ENCODE measurements around the gene ASB12. TPM values are rescaled to one million over a fixed set of nuclear protein-coding genes. Genes with fewer than 3 reads are reported as not detected.

The ASB12 gene
- polyA plus RNA-seq, 1 of the 3 experiments (the other 2 are of a cell fraction) = 0.03 TPM

DNA sequence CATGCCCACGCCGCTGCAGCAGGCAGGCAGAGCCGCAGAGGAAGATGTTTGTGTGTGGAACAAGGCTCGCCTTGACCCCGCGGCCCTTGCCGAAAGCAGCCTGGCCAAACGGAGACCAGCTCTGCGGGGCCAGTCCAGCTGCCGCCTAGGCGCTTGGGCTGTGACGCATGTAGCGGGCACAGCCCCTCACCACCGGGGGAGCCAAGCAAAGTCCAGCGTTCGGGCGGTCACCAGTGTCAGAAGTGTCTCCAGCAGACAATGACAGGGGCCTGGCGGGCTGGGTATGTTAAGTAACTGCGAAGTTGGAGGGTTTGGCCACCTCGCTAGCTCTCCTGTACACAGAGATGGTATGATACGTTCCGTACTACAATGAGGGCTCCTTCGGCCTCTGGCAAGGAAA, 26.2 kb downstream of the ASB12 start:
- Histone ChIP-seq H4K20me1 (ENCODE audit: insufficient read depth) (peaks cover 5% of the 10 kb centered on the region; the same call in 1 of the 2 replicates), H3K27me3 (ENCODE audit: insufficient read depth) (no peaks in the 10 kb centered on the region), H3K36me3 (replicated peaks in 1 of 2; ENCODE audit: control insufficient read depth in 1 of 2, insufficient read depth in 2 of 2, low read length in 1 of 2) (no peaks in the 10 kb centered on the region), H3K4me2 (peak overlapping the region; percentile 95), H3K27ac (ENCODE audit: low read depth in 2 of 2, low read length in 1 of 2) (peak overlapping the region; percentile 40 to 79; a peak in 2 of 4 replicates), H3F3A (replicated peaks; ENCODE audit: insufficient read depth) (peaks cover 7% of the 10 kb centered on the region), H3K4me1 (ENCODE audit: control insufficient read depth in 1 of 2, insufficient read depth in 2 of 2, low read depth in 1 of 2, low read length in 1 of 2) (peaks cover 4 to 27% of the 10 kb centered on the region in 2 experiments; a peak in 1 of 4 replicates), H2AFZ (ENCODE audit: low read depth) (peak overlapping the region; percentile 77; the same call in 1 of the 2 replicates), H3K9ac (peak overlapping the region; percentile 67; the same call in 1 of the 2 replicates), H3K9me2 (no peaks in the 10 kb centered on the region), H3K79me2 (ENCODE audit: insufficient read depth) (no peaks in the 10 kb centered on the region), H3K9me3 (no peaks in the 10 kb centered on the region), H3K4me3 (ENCODE audit: low read depth in 2 of 2, low read length in 1 of 2) (peak overlapping the region; percentile 66 to 75)
- CTCF ChIA-PET = interaction anchor here (1.2 to 1.3 kb wide), 2 partner anchors 8 to 13 kb away, joined by 3 to 6 read pairs; no protein-coding TSS in a partner anchor
- peak; percentile 60 for DNase-seq
- POLR2A ChIA-PET = no interaction called here
- TF ChIP-seq TAF1 (IDR thresholded peaks at IDR 0.05; ENCODE audit: borderline replicate concordance, low read depth, low read length) (no peak), GATA2 (CRISPR knock-in tag; IDR thresholded peaks at IDR 0.05) (no peak), NFIC (IDR thresholded peaks at IDR 0.05; ENCODE audit: borderline replicate concordance) (no peak)
- WGBS (ENCODE audit: low lambda C conversion rate) = 20% methylated on average over 7 of the region's 23 CpGs

DNA sequence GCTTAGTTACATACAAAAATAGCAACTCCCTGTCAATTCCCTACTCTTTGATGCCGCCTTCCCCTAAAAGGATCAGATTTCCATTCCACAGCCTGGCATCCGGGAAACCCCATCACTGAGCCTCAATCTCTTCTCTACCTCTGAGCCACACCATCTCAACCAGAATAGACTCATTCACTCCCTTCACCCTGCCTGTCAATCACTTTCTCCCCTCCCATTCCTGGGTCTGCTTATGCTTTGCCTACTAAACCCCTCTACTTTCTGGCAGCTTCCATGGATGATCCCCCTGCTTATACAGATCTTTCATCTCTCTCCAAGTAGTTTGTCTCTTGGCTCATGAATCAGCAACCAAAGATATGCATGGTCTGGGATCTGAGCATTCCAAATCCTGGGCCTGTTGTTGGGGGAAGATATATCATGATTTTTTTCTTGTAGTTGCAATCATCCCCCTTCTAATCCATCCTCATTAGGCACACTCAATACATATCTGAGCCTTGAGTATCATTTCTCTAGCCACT, 27.5 kb downstream of the ASB12 start:
- TF ChIP-seq GATA2 (CRISPR knock-in tag; IDR thresholded peaks at IDR 0.05) (no peak), SMC3 (IDR thresholded peaks at IDR 0.05; ENCODE audit: low read depth, low read length) (no peak)
- TF ChIP-seq, protein P1, sequence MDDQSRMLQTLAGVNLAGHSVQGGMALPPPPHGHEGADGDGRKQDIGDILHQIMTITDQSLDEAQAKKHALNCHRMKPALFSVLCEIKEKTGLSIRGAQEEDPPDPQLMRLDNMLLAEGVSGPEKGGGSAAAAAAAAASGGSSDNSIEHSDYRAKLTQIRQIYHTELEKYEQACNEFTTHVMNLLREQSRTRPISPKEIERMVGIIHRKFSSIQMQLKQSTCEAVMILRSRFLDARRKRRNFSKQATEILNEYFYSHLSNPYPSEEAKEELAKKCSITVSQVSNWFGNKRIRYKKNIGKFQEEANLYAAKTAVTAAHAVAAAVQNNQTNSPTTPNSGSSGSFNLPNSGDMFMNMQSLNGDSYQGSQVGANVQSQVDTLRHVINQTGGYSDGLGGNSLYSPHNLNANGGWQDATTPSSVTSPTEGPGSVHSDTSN (IDR thresholded peaks at IDR 0.05) = 0 out of 2 replicates have a peak, but pooled peaks have one; percentile 26
- H3K27me3 ChIP-seq (ENCODE audit: insufficient read depth) = no peaks in the 10 kb centered on the region
- peaks cover 4 to 27% of the 10 kb centered on the region in 2 experiments; a peak in 1 of 4 replicates for H3K4me1 ChIP-seq (ENCODE audit: control insufficient read depth in 1 of 2, insufficient read depth in 2 of 2, low read depth in 1 of 2, low read length in 1 of 2)
- 45% methylated on average over 2 of the region's 2 CpGs for WGBS (ENCODE audit: low lambda C conversion rate)
- ChIA-PET POLR2A (no interaction called here), CTCF (no interaction called here)
- H3K9me3 ChIP-seq = no peaks in the 10 kb centered on the region
- no peaks in the 10 kb centered on the region for H3K36me3 ChIP-seq (replicated peaks in 1 of 2; ENCODE audit: control insufficient read depth in 1 of 2, insufficient read depth in 2 of 2, low read length in 1 of 2)
- no peaks in the 10 kb centered on the region for H3K9me2 ChIP-seq
- DNase-seq = no peak
- H3K9ac ChIP-seq = no peak overlapping the region
- peak overlapping the region in 1 of 2 experiments; percentile 30; a peak in 1 of 4 replicates for H3K27ac ChIP-seq (ENCODE audit: low read depth in 2 of 2, low read length in 1 of 2)
- H3K4me3 ChIP-seq (ENCODE audit: low read depth in 2 of 2, low read length in 1 of 2) = no peak overlapping the region
- H3K79me2 ChIP-seq (ENCODE audit: insufficient read depth) = no peaks in the 10 kb centered on the region
- peaks cover 7% of the 10 kb centered on the region for H3F3A ChIP-seq (replicated peaks; ENCODE audit: insufficient read depth)
- 0 out of 2 replicates have a peak overlapping the region, but pooled peaks have one; percentile 95 for H3K4me2 ChIP-seq
- H2AFZ ChIP-seq (ENCODE audit: low read depth) = no peak overlapping the region
- peaks cover 11% of the 10 kb centered on the region; the same call in 1 of the 2 replicates for H4K20me1 ChIP-seq (ENCODE audit: insufficient read depth)

DNA sequence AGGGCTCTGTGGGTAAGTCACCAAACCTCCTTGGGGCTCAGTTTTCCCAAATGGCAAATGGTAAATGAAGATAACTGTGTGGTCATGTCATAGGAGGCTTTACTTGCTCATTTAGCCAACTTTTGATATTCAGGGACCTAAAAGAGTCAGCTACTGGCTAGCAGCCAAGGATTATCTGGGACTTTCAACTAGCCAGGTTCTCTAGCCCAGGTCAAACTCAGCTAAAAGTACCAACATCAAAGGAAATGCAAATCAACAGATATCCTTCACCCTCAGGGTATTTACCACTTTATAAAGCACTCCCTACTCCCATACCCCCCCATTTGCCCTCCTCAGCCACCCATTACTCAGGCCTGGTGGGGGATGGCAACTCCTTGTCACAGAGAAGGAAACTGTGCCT, 32.4 kb downstream of the ASB12 start:
- H3K9ac ChIP-seq = no peak overlapping the region
- H3K27ac ChIP-seq (ENCODE audit: low read depth in 2 of 2, low read length in 1 of 2) = no peak overlapping the region
- H3K36me3 ChIP-seq (replicated peaks in 1 of 2; ENCODE audit: control insufficient read depth in 1 of 2, insufficient read depth in 2 of 2, low read length in 1 of 2) = peaks cover 0 to 2% of the 10 kb centered on the region in 2 experiments
- H3K27me3 ChIP-seq (ENCODE audit: insufficient read depth) = no peaks in the 10 kb centered on the region
- no peaks in the 10 kb centered on the region for H3K79me2 ChIP-seq (ENCODE audit: insufficient read depth)
- ChIA-PET POLR2A (no interaction called here), CTCF (no interaction called here)
- H3K4me1 ChIP-seq (ENCODE audit: control insufficient read depth in 1 of 2, insufficient read depth in 2 of 2, low read depth in 1 of 2, low read length in 1 of 2) = peaks cover 0 to 11% of the 10 kb centered on the region in 2 experiments; a peak in 1 of 4 replicates
- H3K4me3 ChIP-seq (ENCODE audit: low read depth in 2 of 2, low read length in 1 of 2) = no peak overlapping the region
- TF ChIP-seq FOXJ3 (CRISPR knock-in tag; IDR thresholded peaks at IDR 0.05) = no peak
- TF ChIP-seq EZH2phosphoT487 (IDR thresholded peaks at IDR 0.05; ENCODE audit: borderline replicate concordance, low read depth) = no peak
- TF ChIP-seq CTCF (IDR thresholded peaks at IDR 0.05) = no peak
- no peak for TF ChIP-seq EP300 (IDR thresholded peaks at IDR 0.05; ENCODE audit: borderline replicate concordance in 1 of 2, low read depth in 1 of 2, low read length in 1 of 2)
- TF ChIP-seq CHD2 (IDR thresholded peaks at IDR 0.05; ENCODE audit: low read length, partially characterized antibody) = no peak
- TF ChIP-seq POLR2AphosphoS5 (IDR thresholded peaks at IDR 0.05; ENCODE audit: low read depth, low read length) = no peak
- no peak for TF ChIP-seq NRF1 (IDR thresholded peaks at IDR 0.05; ENCODE audit: low read depth, low read length)
- TF ChIP-seq RAD21 (IDR thresholded peaks at IDR 0.05; ENCODE audit: low read length) = no peak
- TF ChIP-seq NFIC (IDR thresholded peaks at IDR 0.05; ENCODE audit: borderline replicate concordance) = no peak
- TF ChIP-seq TCF12 (IDR thresholded peaks at IDR 0.05) = no peak
- TF ChIP-seq, protein P2, sequence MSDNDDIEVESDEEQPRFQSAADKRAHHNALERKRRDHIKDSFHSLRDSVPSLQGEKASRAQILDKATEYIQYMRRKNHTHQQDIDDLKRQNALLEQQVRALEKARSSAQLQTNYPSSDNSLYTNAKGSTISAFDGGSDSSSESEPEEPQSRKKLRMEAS (IDR thresholded peaks at IDR 0.05; ENCODE audit: low read depth) = no peak
- TF ChIP-seq, protein P1 (IDR thresholded peaks at IDR 0.05) = no peak
- TF ChIP-seq RFX5 (IDR thresholded peaks at IDR 0.05; ENCODE audit: low read length) = no peak
- no peak overlapping the region for H2AFZ ChIP-seq (ENCODE audit: low read depth)
- peaks cover 11% of the 10 kb centered on the region; the same call in 1 of the 2 replicates for H4K20me1 ChIP-seq (ENCODE audit: insufficient read depth)
- H3K9me3 ChIP-seq = no peaks in the 10 kb centered on the region
- DNase-seq = no peak
- H3K4me2 ChIP-seq = no peak overlapping the region
- H3F3A ChIP-seq (replicated peaks; ENCODE audit: insufficient read depth) = no peaks in the 10 kb centered on the region
- H3K9me2 ChIP-seq = no peaks in the 10 kb centered on the region
